WERI-Rb-1 (cell line): Measurements from ENCODE around the gene THUMPD1.
"Not testable (repeated sequence)": the region's sequence is repeated elsewhere in the genome, so short reads cannot be mapped to it uniquely, and the experiment has no call there.

Experiments used
- DNase-seq: peaks from one replicate; pipeline ENCODE4 v3.0.0-alpha.2; 2020
- H3K27ac ChIP-seq: fragments of 250-450 bp; sonication (Bioruptor Pico); 2 replicates; pipeline ENCODE4 v1.5.1; 2020; ENCODE audit warnings: mild to moderate bottlenecking, moderate library complexity
- H3K27me3 ChIP-seq: fragments of 250-450 bp; sonication (Bioruptor Pico); 2 replicates; pipeline ENCODE4 v1.5.1; 2021; ENCODE audit warnings: mild to moderate bottlenecking, low read depth, moderate library complexity; ENCODE audit not compliant: insufficient read depth, severe bottlenecking
- H3K36me3 ChIP-seq: fragments of 250-450 bp; sonication (Bioruptor Pico); 2 replicates; pipeline ENCODE4 v1.5.1; 2020; ENCODE audit warnings: mild to moderate bottlenecking, moderate library complexity
- H3K4me3 ChIP-seq: 2 replicates; pipeline ENCODE4 v1.5.1; 2011; ENCODE audit warnings: low read depth, mild to moderate bottlenecking, control low read depth, low read length
- H3K9me3 ChIP-seq: fragments of 250-450 bp; sonication (Bioruptor Pico); 2 replicates; pipeline ENCODE4 v1.5.1; 2021; ENCODE audit warnings: mild to moderate bottlenecking, moderate library complexity; ENCODE audit not compliant: severe bottlenecking
- CTCF ChIP-seq: IDR thresholded peaks from 2 replicates; pipeline ENCODE4 v1.5.1; 2011; ENCODE audit warnings: low read depth, mild to moderate bottlenecking, control low read depth, inconsistent platforms, low read length

Gene THUMPD1

GRCh38 chr16:20765732-20766131, 24.1 kb upstream of the THUMPD1 start:
- TF ChIP-seq CTCF = no peak
- Histone ChIP-seq H3K9me3 (no peaks in the 10 kb centered on the region), H3K27ac (no peak overlapping the region)

GRCh38 chr16:20764448-20764847, 22.8 kb upstream of the THUMPD1 start:
- not testable (repeated sequence) for H3K27me3 ChIP-seq, H3K4me3 ChIP-seq, DNase-seq, H3K9me3 ChIP-seq, H3K27ac ChIP-seq, H3K36me3 ChIP-seq

More at GRCh38 chr16:20765732-20766131, 24.1 kb upstream of the THUMPD1 start:
- Histone ChIP-seq H3K27me3 (no peaks in the 10 kb centered on the region), H3K36me3 (no peaks in the 10 kb centered on the region), H3K4me3 (no peak overlapping the region)
- DNase-seq = no peak

- TF ChIP-seq CTCF = no peak
- no peak within 1 kb of the TSS for H3K27ac ChIP-seq
- no peaks in the 10 kb centered on the region for H3K9me3 ChIP-seq
- no peak within 1 kb of the TSS for H3K4me3 ChIP-seq
- H3K27me3 ChIP-seq = no peaks in the 10 kb centered on the region
- no peak for DNase-seq
- no peaks in the 10 kb centered on the region for H3K36me3 ChIP-seq
Measured at GRCh38 chr16:20763461-20764232, 22.0 kb upstream of the THUMPD1 start, which contains the start of gene ACSM3. ACSM3 (plus strand) TSS chr16:20764014; CDS start chr16:20770035, 6,021 bp downstream.

- Histone ChIP-seq H3K4me3 (no peak overlapping the region), H3K36me3 (no peaks in the 10 kb centered on the region), H3K27ac (no peak overlapping the region), H3K27me3 (no peaks in the 10 kb centered on the region), H3K9me3 (no peaks in the 10 kb centered on the region)
- TF ChIP-seq CTCF = no peak
- no peak for DNase-seq
Measured at GRCh38 chr16:20762404-20763123, 20.9 kb upstream of the THUMPD1 start.

- Histone ChIP-seq H3K4me3 (no peak overlapping the region), H3K27ac (no peak overlapping the region), H3K9me3 (no peaks in the 10 kb centered on the region), H3K27me3 (no peaks in the 10 kb centered on the region), H3K36me3 (no peaks in the 10 kb centered on the region)
- no peak for TF ChIP-seq CTCF
- no peak for DNase-seq
Measured at GRCh38 chr16:20761175-20761574, 19.6 kb upstream of the THUMPD1 start.

- H3K27me3 ChIP-seq = no peaks in the 10 kb centered on the region
- H3K9me3 ChIP-seq = no peaks in the 10 kb centered on the region
- H3K36me3 ChIP-seq = no peaks in the 10 kb centered on the region
- H3K4me3 ChIP-seq = no peak overlapping the region
- DNase-seq = no peak
- no peak for TF ChIP-seq CTCF
- H3K27ac ChIP-seq = no peak overlapping the region
Measured at GRCh38 chr16:20760346-20760745, 18.7 kb upstream of the THUMPD1 start.

GRCh38 chr16:20755799-20756198, 14.2 kb upstream of the THUMPD1 start:
- not testable (repeated sequence) for H3K36me3 ChIP-seq, H3K4me3 ChIP-seq, DNase-seq, H3K27ac ChIP-seq, H3K9me3 ChIP-seq, H3K27me3 ChIP-seq
